OCI-LY7 (cell line): ENCODE results near the gene PRR16.

ENCODE experiments used
- CTCF ChIP-seq: fragments of 200-600 bp; sonication (generic); conservative IDR thresholded peaks from 2 replicates; pipeline ENCODE4 v1.5.1; 2014; ENCODE audit warnings: mild to moderate bottlenecking, antibody characterized with exemption, low read length, moderate library complexity, mixed read lengths
- EZH2phosphoT487 ChIP-seq: fragments of 200-600 bp; sonication (generic); IDR thresholded peaks from 2 replicates; pipeline ENCODE4 v1.6.1; 2018; ENCODE audit warnings: low read depth, borderline replicate concordance, mild to moderate bottlenecking, mixed run types, antibody characterized with exemption, low read length, moderate library complexity, mixed read lengths

GRCh38 chr5:120640778-120641177, 176.7 kb downstream of the PRR16 start:
- TF ChIP-seq CTCF (no peak), EZH2phosphoT487 (no peak)
